ENCODE measurements around the gene LMNA. TPM values are rescaled to one million over a fixed set of nuclear protein-coding genes. Genes with fewer than 3 reads are reported as not detected.

Gene LMNA
- total RNA-seq, 1 experiment from 2014 or later: 225 TPM

- H3K27me3 ChIP-seq (replicated peaks; ENCODE audit: insufficient read depth, low read depth, low read length, poor library complexity): no peaks in the 10 kb centered on the region
- no TSS peak for BruUV-seq (replicated peaks)
- ChIA-PET POLR2A (ENCODE audit: low non-redundant PET) (no interaction called here), CTCF (no interaction called here)
- peaks cover 46% of the 10 kb centered on the region for H3K4me1 ChIP-seq (ENCODE audit: insufficient read depth, low read length, poor library complexity, severe bottlenecking)
- H3K4me3 ChIP-seq (ENCODE audit: low read depth, low read length, poor library complexity, severe bottlenecking): peak overlapping the region; percentile 86
- H3K27ac ChIP-seq (ENCODE audit: low read depth, low read length, poor library complexity, severe bottlenecking): peak overlapping the region; percentile 88
- DNase-seq (ENCODE audit: low spot score): peak; percentile 63
- intact Hi-C loops (cut with micrococcal nuclease; ENCODE audit: unreplicated experiment): no loop called here
- TF ChIP-seq CTCF (conservative IDR thresholded peaks at IDR 0.05; ENCODE audit: low read depth, low read length) (no peak), EZH2 (IDR thresholded peaks at IDR 0.05; ENCODE audit: borderline replicate concordance, low read depth, low read length, poor library complexity, severe bottlenecking) (no peak)
- peaks cover 5% of the 10 kb centered on the region for H3K36me3 ChIP-seq (ENCODE audit: insufficient read depth, low read length, poor library complexity, severe bottlenecking)
- H3K9me3 ChIP-seq (ENCODE audit: low read depth, low read length, poor library complexity, severe bottlenecking): no peaks in the 10 kb centered on the region
These were observed 32.6 kb upstream of the LMNA start for GRCh38 chr1:156081917-156082308.

- H3K36me3 ChIP-seq (ENCODE audit: insufficient read depth, low read length, poor library complexity, severe bottlenecking): no peaks in the 10 kb centered on the region
- H3K4me3 ChIP-seq (ENCODE audit: low read depth, low read length, poor library complexity, severe bottlenecking): peak within 1 kb of the TSS; percentile 86
- H3K9me3 ChIP-seq (ENCODE audit: low read depth, low read length, poor library complexity, severe bottlenecking): no peaks in the 10 kb centered on the region
- POLR2A ChIA-PET (ENCODE audit: low non-redundant PET): interaction anchor here (0.5 kb wide), 1 partner anchor 41 kb away, joined by 3 read pairs; no protein-coding TSS in a partner anchor
- intact Hi-C loops (cut with micrococcal nuclease; ENCODE audit: unreplicated experiment): no loop called here
- peak within 1 kb of the TSS; percentile 89 for H3K27ac ChIP-seq (ENCODE audit: low read depth, low read length, poor library complexity, severe bottlenecking)
- TF ChIP-seq EZH2 (IDR thresholded peaks at IDR 0.05; ENCODE audit: borderline replicate concordance, low read depth, low read length, poor library complexity, severe bottlenecking) (no peak), CTCF (conservative IDR thresholded peaks at IDR 0.05; ENCODE audit: low read depth, low read length) (no peak)
- no TSS peak for BruUV-seq (replicated peaks)
- CTCF ChIA-PET: no interaction called here
- peak; percentile 91 for DNase-seq (ENCODE audit: low spot score)
- no peaks in the 10 kb centered on the region for H3K27me3 ChIP-seq (replicated peaks; ENCODE audit: insufficient read depth, low read depth, low read length, poor library complexity)
- H3K4me1 ChIP-seq (ENCODE audit: insufficient read depth, low read length, poor library complexity, severe bottlenecking): peaks cover 40% of the 10 kb centered on the region
These were observed 32.0 kb upstream of the LMNA start, which contains the start of gene MEX3A for GRCh38 chr1:156082309-156083091. Gene MEX3A (minus strand): TSS chr1:156082465. CDS start chr1:156081998, 467 bp downstream.

GRCh38 chr1:156083800-156084790 lies 30.4 kb upstream of the LMNA start:
- Histone ChIP-seq H3K4me1 (ENCODE audit: insufficient read depth, low read length, poor library complexity, severe bottlenecking) (peaks cover 24% of the 10 kb centered on the region), H3K36me3 (ENCODE audit: insufficient read depth, low read length, poor library complexity, severe bottlenecking) (no peaks in the 10 kb centered on the region), H3K27ac (ENCODE audit: low read depth, low read length, poor library complexity, severe bottlenecking) (peak overlapping the region; percentile 88), H3K4me3 (ENCODE audit: low read depth, low read length, poor library complexity, severe bottlenecking) (peak overlapping the region; percentile 86), H3K9me3 (ENCODE audit: low read depth, low read length, poor library complexity, severe bottlenecking) (no peaks in the 10 kb centered on the region), H3K27me3 (replicated peaks; ENCODE audit: insufficient read depth, low read depth, low read length, poor library complexity) (no peaks in the 10 kb centered on the region)
- no peak for DNase-seq (ENCODE audit: low spot score)
- ChIA-PET POLR2A (ENCODE audit: low non-redundant PET) (no interaction called here), CTCF (interaction anchor here (0.6 kb wide), 2 partner anchors 122 to 396 kb away, joined by 4 to 5 read pairs; no protein-coding TSS in a partner anchor)
- intact Hi-C loops (cut with micrococcal nuclease; ENCODE audit: unreplicated experiment): no loop called here
- BruUV-seq (replicated peaks): TSS peak; percentile 67
- TF ChIP-seq CTCF (conservative IDR thresholded peaks at IDR 0.05; ENCODE audit: low read depth, low read length) (no peak), EZH2 (IDR thresholded peaks at IDR 0.05; ENCODE audit: borderline replicate concordance, low read depth, low read length, poor library complexity, severe bottlenecking) (no peak)

Data from A673 (cell line).